Stimulated activated CD4-positive, alpha-beta T cell treated with anti-CD3 and anti-CD28 coated beads, Interleukin-1b, Interleukin-23, amount 100 ng/mL, for 1 hour (primary cell): ENCODE results near the gene COMMD1.
"Not testable (repeated sequence)": the region's sequence is repeated elsewhere in the genome, so short reads cannot be mapped to it uniquely, and the experiment has no call there.

Source experiments
- DNase-seq, 2 donors: peaks; one replicate each; pipeline ENCODE4 v3.0.0-alpha.2; 2020; ENCODE audit warnings: low read depth in 2 of 2

COMMD1 gene

GRCh38 chr2:62074233-62074632 is 168.8 kb downstream of the COMMD1 start:
- DNase-seq = no peak

DNA sequence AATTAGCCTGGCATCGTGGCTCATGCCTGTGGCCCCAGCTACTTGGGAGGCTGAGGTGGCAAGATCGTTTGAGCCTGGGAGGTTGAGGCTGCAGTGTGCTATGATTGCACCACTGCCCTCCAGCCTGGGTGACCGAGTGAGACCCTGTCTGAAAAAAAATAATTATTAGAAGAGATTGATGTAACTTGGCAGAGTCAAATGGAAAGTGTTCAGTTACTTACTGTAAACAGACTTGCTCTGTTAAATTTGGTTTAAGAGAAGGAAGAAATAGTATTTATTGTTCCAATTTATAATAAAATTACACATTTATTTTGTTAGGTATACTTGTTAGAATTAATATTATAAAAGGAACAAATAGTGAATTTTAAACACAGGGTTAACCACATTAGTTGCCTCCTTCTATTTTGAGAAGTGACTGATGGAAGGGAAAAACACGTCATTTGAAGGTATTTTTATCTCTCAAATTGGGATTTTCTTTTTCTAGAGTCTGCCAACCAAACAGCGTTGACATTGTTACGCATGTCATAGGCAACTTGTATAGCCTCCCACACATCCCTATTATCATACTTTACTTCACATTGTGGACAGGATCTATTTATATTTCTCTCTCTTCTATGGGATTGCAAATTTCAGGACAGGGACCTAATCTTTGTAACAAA is 171.6 kb downstream of the COMMD1 start:
- DNase-seq = no peak

DNA sequence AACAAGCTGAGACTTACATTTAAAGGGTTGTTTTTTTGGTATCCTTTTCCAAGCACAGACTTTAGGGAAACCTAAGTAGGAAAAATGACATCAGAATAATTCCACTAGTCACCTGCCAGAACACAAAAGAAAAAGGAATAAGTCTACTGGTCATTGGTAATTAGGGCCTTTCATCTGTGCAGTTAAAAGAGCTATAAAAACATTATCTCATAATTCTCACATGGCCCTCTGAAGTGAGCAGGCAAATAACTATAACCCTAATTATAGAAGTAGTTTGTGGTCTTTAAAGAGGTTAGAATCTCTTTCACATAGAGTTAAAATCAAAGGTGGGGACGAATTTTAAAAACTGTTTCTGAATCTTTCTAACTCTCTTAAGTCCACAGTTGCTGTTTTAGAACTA is 179.3 kb downstream of the COMMD1 start:
- no peak for DNase-seq

- DNase-seq = no peak
These were observed 184.2 kb downstream of the COMMD1 start for GRCh38 chr2:62089658-62090057.

DNA sequence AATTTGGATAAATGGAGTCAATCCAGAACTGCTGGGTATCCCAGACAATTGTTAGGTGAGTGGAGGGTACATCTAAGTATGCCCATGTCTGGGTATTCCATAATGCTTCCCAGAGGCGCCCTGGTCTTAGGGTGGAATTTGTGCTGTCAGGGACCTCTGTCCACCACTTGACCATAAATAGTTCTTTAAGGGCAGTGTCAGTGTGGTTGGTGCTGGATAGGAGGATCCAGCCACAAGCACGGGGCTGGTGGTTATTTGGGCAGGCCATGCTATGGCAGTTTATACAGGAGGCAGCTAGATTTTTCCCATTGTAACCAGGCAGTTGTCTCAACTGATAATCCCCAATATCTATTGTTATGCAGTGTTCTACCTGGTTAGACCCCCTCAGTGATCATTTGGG is 186.0 kb downstream of the COMMD1 start:
- DNase-seq = no peak

GRCh38 chr2:62099050-62099449 is 193.6 kb downstream of the COMMD1 start:
- DNase-seq = no peak

DNA sequence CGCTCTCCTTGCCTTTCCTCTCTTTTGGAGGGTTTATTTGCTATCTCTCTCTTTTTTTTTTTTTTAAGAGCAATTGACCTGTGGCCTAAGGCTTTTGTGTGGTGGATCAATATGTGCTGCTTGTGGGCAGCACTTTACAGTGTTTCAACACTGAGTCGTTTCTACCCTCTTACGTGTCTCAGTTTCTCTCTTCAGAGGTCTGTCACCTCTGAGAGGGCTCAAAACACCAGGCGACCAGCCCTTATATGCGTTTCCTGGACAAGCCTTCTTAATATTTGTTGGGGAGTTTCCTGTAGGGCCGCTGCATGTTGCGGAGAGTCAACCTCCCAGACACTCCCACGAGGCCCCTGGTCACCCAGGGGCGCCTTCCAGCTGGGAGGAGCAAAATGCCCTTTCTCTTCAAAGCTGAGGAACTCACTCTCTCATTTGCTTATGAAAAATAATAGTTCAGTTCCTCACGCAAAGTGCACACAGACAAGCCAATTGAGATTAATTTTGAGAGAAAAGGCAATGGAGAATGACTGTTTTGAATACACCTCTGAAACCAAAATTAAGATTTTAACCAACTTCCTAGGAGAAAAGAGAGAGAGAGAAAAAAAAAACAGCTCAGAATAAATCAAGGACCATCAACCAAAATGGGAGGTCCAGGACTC is 194.2 kb downstream of the COMMD1 start:
- no peak for DNase-seq

DNA sequence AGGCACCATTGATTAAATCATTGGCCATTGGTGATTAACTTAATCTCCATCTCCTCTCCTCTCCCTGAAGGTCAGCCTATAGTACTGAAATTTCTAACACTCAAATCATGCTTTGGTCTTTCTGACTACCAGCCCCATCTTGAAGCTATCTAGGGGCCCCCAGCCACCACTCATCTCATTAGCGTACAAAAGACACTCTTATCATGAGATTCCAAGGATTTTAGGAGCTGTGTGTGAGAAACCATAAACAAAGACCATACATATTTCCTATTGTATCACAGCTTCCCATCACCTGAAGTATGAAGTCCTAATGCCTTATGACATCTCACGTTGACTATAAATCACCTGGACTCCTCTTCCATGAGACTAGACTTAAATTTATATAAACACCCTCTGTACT is 196.4 kb downstream of the COMMD1 start:
- DNase-seq = no peak

GRCh38 chr2:62102402-62102920 is 197.0 kb downstream of the COMMD1 start:
- DNase-seq = no peak

GRCh38 chr2:62109554-62109953 is 204.1 kb downstream of the COMMD1 start:
- DNase-seq = no peak

DNA sequence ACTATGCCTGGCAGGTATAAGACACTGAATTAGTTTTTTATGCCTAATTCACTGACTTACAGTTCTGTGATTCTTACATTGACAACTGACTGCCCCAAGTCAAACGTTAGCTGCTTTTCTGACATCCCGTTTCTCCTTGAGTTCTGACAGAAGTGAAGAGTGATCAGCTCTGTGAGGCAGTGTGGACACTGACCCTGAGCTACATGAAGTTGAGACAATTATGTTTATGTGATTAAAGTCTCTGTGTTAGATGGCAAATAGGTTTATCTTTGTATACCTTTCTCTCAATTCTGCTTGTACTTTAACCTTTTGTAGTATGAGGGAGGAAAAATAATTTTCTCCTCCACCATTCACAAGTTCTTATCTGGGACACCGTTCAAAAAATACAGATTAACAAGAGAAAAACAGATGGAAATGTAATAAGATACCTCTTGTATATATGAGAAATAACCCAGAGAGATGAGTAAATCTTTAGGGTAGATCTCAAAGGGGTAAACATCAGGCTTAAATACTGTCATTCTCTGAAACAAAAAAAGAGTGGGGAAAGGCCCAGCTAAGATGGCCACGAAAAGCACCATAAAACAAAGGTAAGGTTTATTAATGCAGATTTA is 205.0 kb downstream of the COMMD1 start:
- no peak for DNase-seq

DNA sequence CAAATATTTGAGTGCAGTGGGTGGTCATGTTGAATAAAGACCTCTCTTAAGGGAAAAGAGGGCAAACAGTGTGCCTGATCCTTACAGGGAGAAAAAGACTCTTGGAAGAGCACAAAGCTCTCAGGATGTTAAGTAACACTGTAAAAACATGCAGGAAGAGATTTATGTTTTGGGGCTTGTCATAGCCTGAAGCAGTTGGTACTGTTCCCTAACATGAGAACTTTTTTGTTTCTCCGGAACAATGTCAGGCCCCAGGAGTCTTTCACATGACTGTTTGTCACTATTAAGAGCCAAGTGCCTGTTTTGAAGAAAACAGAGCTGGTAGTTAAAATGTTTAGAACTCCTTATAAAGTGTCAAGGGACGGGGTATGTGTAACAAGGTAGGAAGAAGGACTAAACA is 206.7 kb downstream of the COMMD1 start:
- DNase-seq = no peak

GRCh38 chr2:62114564-62114963 is 209.1 kb downstream of the COMMD1 start:
- no peak for DNase-seq

DNA sequence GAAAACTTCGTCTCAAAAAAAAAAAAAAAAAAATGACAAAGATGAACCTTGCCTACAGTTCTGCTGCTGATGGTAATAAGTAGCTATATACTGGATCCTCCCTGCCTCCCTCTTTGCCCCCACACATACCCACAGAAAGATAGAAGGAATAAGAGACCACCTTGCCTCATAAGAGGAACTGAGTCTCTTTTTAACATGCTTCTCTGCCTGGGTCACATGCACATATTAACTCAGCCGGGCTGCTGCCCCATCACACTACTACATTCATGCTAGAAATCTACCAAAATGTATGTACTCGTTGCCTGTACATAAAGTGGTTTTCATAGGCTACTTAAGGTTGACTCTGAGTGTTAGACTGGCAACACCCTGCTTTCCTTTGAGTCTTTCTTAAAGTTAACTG is 211.5 kb downstream of the COMMD1 start:
- DNase-seq = no peak

- DNase-seq = no peak
These were observed 212.7 kb downstream of the COMMD1 start for GRCh38 chr2:62118160-62118559.

- no peak for DNase-seq
These were observed 214.0 kb downstream of the COMMD1 start for GRCh38 chr2:62119311-62119974.

- DNase-seq = not testable (repeated sequence)
These were observed 220.8 kb downstream of the COMMD1 start for GRCh38 chr2:62126239-62126638.

- no peak for DNase-seq
These were observed 227.9 kb downstream of the COMMD1 start for GRCh38 chr2:62133320-62133823.

DNA sequence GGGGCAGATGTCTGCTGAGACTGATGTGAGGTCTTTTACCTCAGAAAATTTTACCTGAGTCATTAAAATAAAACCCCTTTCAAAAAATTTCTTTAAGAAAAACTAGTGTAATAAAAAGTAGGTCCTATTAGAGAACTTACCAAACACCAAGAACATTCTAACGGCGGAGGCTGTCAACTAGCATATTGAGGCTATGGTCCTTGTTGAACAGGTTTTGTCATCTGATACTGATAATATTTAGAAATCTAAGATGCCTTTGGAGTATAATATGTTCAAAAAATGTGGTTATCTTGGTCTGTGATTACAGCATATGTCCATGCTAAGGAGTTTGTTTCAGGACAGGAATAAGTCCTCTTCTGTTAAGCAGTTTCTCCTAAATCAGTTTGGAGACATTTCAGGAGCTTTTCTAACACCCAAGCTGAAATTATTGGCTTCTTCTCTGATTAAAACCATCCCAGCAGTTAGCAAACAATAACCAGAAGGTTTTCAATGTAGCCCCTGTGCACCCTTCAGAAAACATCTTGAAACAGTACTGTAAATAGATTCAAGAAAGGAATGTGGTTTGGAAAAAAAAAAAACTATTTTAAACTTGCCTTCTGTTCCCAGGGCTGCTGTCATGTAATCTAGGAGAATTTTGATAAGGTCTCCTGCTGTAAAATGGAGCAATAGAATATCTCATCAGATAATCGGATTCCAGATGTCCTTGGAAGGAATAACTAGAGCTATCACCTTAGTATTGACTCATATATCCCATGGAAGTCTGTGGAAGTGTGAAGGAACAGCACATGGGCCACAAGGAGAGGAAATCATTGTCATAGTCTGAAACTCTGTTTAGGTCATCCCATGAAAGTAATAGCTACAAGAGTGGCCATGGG is 231.7 kb downstream of the COMMD1 start:
- DNase-seq = no peak

DNA sequence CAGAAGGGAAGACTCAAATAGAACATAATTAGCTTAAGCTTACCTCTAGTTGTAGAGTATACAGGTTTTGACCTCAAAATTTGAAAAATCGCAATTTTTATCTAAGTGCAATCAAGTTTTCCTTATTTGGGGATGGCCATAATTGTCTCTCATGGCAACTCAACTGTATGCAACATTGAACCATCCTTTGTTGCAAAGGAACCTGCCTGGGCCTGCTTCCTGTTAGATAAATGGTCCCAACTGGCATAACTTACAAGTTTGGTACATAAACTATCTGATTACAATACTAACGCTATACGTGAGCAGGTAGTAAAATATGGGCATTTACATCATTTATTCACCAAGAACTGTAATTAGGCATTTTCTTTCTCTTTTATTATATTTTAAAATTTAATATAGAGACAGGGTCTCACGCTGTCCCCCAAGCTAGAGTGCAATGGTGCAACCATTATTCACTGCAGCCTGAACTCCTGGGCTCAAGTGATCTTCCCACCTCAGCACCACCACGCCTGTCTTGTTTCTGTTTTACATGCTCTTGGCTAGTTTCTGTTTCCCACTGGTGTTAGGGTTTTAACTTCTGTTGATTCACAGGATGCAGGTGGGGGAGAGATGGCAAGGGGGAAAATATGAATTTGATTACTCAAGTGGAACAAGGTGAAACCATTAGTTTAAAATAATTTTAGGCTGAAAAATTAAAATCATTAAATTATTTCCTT is 235.1 kb downstream of the COMMD1 start:
- no peak for DNase-seq
